Hepatocyte (in vitro differentiated cells): ENCODE results near the gene PLOD3.
"Not testable (repeated sequence)": the region's sequence is repeated elsewhere in the genome, so short reads cannot be mapped to it uniquely, and the experiment has no call there.

Experiments
- EZH2phosphoT487 ChIP-seq: fragments of 200-600 bp; sonication (generic); IDR thresholded peaks from one replicate; pipeline ENCODE4 v1.6.1; 2018; ENCODE audit warnings: antibody characterized with exemption, mild to moderate bottlenecking, low read depth, moderate library complexity; ENCODE audit not compliant: unreplicated experiment, severe bottlenecking
- TF ChIP-seq, protein P1 (sequence below): fragments of 200-600 bp; sonication (generic); IDR thresholded peaks from 2 replicates; pipeline ENCODE4 v1.5.1; 2016; ENCODE audit warnings: antibody characterized with exemption, mild to moderate bottlenecking; ENCODE audit not compliant: poor library complexity

- TF ChIP-seq, protein P1, sequence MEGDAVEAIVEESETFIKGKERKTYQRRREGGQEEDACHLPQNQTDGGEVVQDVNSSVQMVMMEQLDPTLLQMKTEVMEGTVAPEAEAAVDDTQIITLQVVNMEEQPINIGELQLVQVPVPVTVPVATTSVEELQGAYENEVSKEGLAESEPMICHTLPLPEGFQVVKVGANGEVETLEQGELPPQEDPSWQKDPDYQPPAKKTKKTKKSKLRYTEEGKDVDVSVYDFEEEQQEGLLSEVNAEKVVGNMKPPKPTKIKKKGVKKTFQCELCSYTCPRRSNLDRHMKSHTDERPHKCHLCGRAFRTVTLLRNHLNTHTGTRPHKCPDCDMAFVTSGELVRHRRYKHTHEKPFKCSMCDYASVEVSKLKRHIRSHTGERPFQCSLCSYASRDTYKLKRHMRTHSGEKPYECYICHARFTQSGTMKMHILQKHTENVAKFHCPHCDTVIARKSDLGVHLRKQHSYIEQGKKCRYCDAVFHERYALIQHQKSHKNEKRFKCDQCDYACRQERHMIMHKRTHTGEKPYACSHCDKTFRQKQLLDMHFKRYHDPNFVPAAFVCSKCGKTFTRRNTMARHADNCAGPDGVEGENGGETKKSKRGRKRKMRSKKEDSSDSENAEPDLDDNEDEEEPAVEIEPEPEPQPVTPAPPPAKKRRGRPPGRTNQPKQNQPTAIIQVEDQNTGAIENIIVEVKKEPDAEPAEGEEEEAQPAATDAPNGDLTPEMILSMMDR, result not testable (repeated sequence)
- not testable (repeated sequence) for TF ChIP-seq EZH2phosphoT487
Observed at GRCh38 chr7:101199522-101199921, 17.9 kb downstream of the PLOD3 start.
